HG03558 (cell line): ENCODE results near the gene SDR39U1.
"Not testable (repeated sequence)": the region's sequence is repeated elsewhere in the genome, so short reads cannot be mapped to it uniquely, and the experiment has no call there.

ENCODE experiments used
- ATAC-seq: cut with Tn5 transposase; IDR thresholded peaks from one replicate; pipeline ENCODE4 v1.9.1; 2021; ENCODE audit warnings: moderate number of reproducible peaks; ENCODE audit not compliant: unreplicated experiment; ENCODE audit errors: extremely low read depth

The SDR39U1 gene, protein sequence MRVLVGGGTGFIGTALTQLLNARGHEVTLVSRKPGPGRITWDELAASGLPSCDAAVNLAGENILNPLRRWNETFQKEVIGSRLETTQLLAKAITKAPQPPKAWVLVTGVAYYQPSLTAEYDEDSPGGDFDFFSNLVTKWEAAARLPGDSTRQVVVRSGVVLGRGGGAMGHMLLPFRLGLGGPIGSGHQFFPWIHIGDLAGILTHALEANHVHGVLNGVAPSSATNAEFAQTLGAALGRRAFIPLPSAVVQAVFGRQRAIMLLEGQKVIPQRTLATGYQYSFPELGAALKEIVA

DNA sequence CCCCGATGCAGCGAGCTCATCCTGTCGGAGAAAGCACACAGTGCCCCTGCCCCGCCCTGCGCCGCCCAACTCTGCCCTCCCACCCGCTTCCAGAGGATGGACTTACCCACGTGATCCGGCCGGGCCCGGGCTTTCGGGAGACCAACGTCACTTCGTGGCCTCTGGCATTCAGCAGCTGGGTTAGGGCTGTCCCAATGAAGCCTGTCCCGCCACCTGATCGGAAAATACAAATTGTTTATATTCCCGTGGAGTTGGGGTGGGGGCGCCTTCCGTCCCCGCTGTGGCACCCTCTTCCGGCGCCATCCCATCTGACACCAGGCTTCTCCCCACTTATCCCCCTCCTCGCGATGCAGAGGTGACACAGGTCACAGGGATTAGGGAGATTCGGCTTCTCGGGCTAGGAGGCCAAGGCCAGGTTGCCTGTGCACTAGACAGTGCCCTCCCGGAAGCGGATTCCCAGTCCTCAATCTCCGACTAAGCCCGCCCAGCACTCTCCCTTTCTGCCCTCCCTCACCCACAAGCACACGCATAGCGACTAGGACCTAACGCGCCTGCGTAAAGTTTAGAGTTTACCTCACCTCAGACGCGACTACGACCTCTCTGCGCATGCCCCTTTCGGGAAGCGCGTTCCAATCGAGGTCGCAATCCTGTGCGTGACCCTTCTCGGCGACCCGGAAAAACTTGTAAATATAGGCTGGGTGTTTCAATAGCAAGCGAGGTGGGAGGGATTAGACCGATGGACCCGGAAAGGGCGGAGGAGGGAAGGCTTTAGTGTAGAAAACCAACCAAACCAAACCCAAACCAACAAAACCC lies at the start of gene SDR39U1:
SDR39U1 (minus strand) TSS at position 537 of the 813 bp plus-strand sequence; CDS start at position 530, 7 bp downstream.
- ATAC-seq: peak; percentile 87

DNA sequence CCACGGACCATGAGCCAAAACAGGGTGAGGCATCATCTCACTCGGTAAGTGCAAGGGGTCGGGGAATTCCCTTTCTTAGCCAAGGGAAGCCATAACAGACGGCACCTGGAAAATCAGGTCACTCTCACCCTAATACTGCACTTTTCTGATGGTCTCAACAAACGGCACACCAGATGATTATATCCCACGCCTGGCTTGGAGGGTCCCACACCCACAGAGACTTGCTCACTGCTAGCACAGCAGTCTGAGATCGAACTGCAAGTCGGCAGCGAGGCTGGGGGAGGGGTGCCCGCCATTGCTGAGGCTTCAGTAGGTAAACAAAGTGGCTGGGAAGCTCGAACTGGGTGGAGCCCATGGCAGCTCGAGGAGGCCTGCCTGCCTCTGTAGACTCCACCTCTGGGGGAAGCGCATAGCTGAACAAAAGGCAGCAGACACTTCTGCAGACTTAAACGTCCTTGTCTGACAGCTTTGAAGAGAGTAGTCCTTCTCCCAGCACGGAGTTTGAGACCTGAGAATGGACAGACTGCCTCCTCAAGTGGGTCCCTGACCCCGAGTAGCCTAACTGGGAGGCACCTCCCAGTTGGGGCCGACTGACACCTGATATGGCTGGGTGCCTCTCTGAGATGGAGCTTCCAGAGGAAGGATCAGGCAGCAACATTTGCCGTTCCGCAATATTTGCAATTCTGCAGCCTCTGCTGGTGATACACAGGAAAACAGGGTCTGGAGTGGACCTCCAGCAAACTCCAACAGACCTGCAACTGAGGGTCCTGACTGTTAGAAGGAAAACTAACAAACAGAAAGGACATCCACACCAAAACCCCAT lies 49.2 kb upstream of the SDR39U1 start:
- ATAC-seq: not testable (repeated sequence)

DNA sequence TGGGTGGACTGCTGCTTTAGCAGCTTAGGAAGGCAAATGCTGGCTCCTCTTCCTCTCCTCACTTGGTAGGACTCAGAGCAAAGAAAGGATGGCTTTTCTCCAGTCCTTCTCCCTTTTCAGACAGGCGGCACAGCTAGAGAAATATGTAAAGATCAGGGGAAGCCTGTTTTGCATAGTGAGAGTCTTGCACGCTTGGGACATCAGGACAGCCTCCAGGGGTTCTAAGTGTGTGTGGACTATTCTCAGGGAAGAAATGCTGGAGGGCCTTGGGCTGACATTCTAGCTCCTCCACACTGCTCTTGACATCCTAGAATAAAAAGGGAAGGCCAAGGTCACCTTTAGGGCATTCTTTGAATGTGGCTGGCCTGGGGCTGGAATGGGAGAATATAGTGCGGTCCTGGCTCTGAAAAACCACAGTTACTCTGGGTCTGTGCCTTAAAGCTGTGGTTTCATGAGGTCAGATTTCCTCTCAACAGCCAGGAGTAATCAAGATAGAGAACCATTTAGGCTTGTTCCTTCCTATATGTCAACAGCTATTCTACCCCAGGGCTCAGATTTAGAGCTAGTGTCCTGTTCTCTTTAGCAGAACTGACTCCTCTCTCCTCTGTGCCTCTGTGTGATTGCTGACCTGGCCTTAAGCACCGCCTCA lies 41.2 kb upstream of the SDR39U1 start:
- no peak for ATAC-seq

DNA sequence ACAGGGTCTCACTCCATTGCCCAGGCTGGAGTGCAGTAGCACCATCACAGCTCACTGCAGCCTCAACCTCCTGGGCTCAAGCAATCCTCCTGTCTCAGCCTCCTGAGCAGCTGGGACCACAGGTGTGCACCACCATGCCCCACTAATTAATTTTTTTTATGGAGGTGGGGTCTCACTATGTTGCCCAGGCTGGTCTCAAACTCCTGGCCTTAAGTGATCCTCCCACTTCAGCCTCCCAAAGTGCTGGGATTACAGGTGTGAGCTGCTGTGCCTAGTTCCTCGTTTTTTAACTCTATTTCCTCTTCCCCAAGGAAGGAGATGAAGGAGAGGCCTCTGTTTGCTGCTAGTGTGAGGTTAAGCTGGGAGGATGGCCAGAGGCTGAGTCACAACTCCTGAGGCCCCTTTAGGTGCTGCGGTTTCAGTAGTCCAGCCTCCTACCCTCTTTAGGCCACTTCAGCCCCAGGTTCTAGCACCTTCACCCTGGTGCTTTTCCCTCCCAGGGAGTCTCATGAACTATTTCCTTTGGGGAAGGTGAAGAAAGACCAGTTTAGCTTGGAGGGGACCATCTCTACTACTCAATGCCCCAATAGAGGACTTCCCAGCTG lies 40.2 kb upstream of the SDR39U1 start:
- ATAC-seq: not testable (repeated sequence)

DNA sequence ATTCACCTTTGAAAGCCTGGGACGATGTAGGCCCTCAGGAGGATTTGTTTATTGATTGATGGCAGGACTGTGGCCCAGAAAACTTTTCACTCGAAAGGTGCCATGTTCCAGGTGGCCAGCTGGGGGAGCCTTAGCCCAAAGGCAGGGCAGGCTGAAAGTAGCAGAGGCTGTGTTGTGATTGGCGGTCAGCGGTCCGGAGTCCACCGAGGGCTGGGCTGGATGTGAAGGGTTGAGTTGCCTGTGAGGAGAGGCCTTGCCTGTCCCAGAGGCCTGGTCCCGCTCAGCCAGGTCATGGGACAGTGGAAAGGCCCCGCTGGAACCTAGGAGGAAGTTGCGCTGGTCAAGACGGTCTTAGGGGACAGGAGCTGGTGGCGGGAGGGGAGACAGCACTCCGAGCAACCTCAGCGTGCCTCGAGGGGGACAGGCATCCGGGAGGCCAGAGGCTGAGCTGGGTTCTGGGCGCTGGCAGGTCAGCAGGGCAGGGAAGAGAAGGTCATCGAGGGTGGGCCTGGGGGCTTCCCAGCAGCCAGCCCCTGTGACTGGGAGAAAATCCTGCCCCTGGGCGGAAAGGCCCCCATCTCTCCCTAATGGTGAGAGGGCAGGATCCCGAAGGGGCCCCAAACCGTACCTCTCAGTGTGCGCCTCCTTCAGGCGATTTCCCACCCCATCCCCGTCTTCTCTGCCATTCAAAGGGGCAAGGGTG lies 39.2 kb upstream of the SDR39U1 start:
- no peak for ATAC-seq

DNA sequence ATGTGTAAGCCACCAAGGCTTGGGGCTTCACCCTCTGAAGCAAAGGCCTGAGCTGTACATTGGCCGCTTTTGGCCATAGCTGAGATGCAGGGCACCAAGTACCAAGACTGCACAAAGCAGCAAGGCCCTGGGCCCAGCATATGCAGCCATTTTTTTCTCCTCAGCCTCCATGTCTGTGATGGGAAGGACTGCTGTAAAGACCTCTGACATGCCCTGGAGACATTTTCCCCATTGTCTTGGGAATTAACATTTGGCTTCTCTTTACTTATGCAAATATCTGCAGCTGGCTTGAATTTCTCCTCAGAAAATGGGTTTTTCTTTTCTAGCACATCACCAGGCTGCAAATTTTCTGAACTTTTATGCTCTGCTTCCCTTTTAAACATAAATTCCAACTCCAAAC lies 37.4 kb upstream of the SDR39U1 start:
- ATAC-seq: not testable (repeated sequence)

DNA sequence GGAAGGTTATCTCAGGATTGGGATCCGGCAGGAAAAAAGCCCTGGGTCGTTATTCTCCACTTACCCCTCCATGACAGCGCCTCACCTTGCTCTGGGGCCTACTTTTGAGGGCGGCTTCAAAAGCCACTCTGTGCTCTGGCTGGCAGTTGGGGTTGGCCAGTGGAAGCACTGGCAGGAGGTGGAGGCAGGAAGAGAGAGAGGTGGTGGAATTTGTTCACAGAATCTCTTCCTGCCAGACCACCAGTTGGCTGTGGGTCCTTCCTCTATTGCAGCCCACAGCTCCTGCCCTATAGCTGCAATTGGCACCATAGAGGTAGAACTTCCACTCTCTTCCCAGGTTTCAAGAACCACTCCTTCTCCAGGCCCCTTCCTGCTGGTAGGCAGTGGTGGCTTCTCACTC lies 32.7 kb upstream of the SDR39U1 start:
- no peak for ATAC-seq

DNA sequence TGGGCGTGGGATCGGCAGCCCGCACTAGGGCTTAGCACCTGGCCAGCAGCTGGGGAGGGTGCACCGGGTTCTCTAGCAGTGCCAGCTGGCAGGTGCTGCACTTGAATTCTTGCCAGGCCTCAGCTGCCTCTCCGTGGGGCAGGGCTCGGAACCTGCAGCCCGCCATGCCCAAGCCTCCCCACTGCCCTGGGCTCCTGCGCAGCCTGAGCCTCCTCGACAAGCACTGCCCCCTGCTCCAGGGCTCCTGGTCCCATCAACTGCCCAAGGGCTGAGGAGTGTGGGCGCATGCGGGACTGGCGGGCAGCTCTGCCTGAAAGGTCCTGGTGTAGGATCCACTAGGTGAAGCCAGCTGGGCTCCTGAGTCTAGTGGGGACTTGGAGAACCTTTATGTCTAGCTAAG lies 30.6 kb upstream of the SDR39U1 start:
- no peak for ATAC-seq

DNA sequence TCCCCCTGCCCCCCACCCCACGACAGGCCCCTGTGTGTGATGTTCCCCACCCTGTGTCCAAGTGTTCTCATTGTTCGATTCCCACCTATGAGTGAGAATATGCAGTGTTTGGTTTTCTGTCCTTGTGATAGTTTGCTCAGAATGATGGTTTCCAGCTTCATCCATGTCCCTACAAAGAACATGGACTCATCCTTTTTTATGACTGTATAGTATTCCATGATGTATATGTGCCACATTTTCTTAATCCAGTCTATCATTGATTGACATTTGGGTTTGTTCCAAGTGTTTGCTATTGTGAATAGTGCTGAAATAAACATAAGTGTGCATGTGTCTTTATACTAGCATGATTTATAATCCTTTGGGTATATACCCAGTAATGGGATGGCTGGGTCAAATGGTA lies 27.9 kb upstream of the SDR39U1 start:
- ATAC-seq: not testable (repeated sequence)

DNA sequence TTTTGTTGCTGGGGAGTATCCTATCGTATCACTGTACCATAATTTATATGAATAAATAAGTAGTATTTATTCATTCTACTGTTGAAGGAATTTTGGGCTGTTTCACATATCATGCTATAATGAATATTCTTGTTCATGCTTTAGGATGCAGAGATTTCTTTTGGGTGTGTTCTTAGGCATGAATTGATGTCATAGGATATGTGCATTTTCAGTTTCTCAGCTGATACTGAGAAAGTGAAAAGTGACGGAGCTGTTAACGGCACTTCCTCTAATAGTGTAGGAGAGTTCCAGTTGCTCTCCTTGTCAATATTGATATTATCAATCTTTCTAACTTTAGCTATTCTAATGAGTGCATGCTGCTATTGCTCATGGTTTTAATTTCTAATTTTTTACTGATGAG lies 23.2 kb upstream of the SDR39U1 start:
- no peak for ATAC-seq

DNA sequence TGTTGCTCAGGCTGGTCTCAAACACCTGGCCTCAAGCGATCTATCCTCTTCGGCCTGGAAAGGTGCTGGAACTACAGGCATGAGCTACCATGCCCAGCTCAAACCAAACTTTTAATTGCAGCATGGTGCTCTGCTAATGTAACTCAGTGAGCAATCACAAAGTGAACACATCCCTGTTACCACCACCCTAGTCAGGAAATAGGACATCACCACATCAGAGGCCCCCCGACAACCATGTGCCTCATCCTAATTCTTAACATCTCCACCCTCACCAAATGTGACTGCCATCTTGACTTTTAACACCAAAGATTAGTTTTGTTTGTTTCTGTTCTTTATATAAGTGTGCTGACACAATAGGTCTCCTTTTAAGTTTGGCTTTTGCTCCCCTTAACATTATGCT lies 22.8 kb upstream of the SDR39U1 start:
- no peak for ATAC-seq

DNA sequence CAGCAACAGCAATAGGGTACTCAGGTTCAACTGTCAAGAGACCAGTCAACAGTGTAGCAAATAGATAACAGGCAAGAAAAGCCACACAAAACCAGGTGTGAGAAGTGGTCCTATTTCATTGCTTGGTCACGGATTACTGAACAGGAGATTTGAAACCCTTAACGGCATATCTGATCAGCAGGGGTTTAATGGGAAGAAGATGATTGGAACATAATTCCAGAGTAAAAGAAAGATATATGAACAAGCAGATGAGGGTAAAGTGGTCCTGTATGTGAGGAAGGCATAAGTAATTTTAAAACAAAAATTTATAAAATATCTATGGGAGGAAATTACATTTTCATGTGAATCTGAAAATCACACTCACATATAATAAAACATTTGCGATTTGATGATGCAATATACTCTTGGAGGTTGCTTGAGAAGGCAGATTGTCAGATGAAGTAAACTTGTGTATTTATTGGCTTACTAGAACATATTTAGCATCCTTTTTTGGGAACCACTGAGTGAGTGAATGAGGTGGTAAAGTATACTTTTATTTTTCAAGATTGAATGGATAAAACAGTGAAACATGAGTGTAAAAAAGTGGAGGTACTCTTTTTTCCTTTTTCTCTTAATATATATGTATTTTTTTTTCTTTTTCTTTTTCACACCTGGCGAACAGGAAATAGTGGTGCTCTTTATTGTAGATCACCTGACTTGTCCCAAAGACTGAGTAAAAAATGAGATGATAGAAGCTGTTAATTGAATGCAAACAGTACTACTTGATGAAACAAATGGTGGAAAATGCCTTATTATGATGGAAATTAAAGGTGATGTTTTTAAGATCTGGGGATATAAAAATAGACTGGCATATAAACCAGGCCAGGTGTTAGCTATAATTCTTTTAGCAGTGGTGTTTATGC lies 21.6 kb upstream of the SDR39U1 start:
- ATAC-seq: no peak

DNA sequence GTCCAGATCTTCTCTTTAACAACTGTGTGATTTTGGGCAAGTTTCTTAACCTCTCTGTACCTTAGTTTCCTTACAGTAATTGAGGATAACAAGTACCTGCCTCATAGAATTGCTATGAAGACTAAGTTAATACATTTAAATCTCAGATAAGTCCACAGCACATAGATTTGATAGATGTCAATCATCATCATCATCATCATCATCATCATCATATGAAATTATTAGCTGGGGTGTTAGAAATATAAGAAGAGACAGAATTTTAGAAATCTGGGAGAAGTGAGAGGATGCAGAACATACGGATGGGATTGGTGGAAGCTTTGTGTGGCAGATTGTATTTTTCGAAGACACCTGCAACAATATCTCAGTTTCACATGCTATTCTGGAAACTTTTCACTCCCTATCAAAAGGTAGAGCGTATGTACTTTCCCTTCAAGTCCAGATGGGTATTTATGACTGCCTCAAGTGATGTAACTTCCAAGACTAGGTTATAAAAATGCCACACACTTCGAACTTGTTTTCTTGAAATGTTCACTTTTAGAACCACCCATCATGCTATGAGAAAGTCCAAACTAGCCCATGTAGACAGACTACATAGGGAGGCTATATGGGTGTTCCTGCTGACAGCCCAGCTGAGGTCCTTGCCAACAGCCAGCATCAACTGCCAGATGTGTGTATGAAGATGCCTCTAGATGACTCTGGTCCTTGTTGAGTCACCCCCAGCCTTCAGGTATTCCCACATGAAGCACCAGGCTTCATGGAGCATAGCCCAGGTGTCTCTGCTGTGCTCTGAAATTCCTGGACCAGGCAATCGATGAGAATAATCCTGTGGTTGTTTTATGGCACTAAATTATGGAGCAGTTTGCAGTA lies 20.7 kb upstream of the SDR39U1 start:
- ATAC-seq: no peak

DNA sequence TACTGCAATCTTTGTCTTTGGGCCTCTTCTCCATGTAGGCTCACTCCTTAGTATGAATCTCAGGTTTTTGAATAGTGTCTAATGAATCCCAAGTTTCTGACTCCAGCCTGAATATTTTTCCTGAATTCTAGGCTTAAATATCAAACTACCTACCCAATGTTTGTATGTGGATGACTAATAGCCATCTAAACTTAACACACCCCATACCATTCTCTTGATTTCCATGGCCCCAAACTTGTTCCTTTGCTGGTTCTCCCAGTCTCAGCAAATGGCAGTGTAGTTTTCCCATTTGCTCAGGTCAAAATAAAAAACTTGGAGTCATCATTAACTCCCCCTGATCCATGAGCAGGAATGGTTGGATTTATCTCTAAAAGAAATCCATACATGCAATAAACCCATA lies 18.8 kb upstream of the SDR39U1 start:
- no peak for ATAC-seq

DNA sequence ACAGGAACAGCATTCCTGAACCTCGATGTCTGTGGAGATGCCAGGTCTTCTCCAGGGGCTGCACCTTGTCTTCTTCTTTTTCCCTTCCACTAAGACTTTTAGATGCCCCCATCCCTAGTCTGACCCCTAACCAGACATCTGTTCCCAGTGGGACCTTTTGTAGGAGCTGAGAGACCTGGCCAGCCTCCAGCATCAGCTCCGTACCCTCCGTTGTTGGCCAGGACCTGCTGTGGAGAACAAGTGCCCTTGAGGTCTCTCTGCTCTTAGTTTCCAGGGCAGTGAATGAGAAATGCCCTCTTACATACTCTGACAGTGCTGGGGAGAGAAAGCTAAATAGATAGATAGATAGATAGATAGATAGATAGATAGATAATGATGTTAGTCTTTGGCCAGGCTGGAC lies 16.8 kb upstream of the SDR39U1 start:
- ATAC-seq: no peak

DNA sequence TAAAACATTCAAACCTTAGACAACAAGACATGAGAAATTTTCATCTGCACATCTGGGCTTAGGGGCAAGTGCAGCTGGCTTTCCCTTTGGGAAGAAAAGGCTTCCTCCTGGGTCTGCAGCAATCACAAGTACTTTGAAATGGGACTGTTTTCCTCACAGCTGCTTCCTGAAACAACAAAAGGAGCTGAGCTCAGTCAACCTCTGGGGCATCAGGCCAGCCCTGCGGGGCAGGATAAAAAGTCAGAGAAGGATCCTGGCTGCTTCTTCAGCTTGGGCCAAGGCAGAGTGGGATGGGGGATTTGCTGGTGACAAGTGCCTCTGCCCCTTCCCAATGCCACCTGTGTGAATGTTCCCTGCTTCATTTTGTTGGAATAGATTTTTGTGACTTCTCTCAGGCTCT lies 16.2 kb upstream of the SDR39U1 start:
- no peak for ATAC-seq

DNA sequence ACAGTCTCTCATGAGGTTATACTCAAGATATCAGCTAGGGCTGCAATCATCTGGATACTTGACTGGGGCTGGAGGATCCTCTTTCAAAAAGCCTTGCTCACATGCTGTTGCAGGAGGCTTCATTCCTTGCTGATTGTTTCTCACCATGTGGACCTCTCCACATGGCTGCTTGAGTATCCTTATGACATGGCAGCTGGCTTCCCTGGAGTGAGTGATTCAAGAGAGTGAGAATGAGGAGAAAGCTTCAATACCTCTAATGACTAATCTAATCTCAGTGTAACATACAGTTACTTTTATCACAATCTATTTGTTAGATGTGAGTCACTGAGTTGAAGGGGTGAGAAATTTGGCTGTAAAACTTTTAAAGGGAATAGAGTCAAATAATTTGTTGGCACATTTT lies 14.4 kb upstream of the SDR39U1 start:
- no peak for ATAC-seq
